ENCODE results near the gene ATP9B.

GRCh38 chr18:79375441-79376154, 306.4 kb downstream of the ATP9B start:
- TF ChIP-seq POLR2A (IDR thresholded peaks at IDR 0.05; ENCODE audit: low read depth) (no peak), CTCF (IDR thresholded peaks at IDR 0.05) (no peak), POLR2AphosphoS5 (IDR thresholded peaks at IDR 0.05) (no peak), EP300 (IDR thresholded peaks at IDR 0.05) (no peak)
